ENCODE data around the gene LRRC2. TPM values are rescaled to one million over a fixed set of nuclear protein-coding genes. Genes with fewer than 3 reads are reported as not detected.
A peak's percentile ranks its signal among the peaks of the same experiment; 100 is the strongest.

LRRC2 gene
- total and polyA plus RNA-seq, 9 of the 15 experiments (the other 6 are each of a cell fraction or from before 2014, with no cell fraction given) = 0.01 to 0.04 (median 0.03) TPM; not detected in 5

- TF ChIP-seq, protein P1, sequence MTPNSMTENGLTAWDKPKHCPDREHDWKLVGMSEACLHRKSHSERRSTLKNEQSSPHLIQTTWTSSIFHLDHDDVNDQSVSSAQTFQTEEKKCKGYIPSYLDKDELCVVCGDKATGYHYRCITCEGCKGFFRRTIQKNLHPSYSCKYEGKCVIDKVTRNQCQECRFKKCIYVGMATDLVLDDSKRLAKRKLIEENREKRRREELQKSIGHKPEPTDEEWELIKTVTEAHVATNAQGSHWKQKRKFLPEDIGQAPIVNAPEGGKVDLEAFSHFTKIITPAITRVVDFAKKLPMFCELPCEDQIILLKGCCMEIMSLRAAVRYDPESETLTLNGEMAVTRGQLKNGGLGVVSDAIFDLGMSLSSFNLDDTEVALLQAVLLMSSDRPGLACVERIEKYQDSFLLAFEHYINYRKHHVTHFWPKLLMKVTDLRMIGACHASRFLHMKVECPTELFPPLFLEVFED (CRISPR knock-in tag; conservative IDR thresholded peaks at IDR 0.05) = no peak
- TF ChIP-seq PHTF2 (CRISPR knock-in tag; IDR thresholded peaks at IDR 0.05) (no peak), NEUROD1 (IDR thresholded peaks at IDR 0.05; ENCODE audit: borderline replicate concordance, low read depth, low read length, partially characterized antibody) (no peak), ZBTB7A (IDR thresholded peaks at IDR 0.05; ENCODE audit: borderline replicate concordance, control insufficient read depth, low read depth, low read length) (no peak), NCOA4 (IDR thresholded peaks at IDR 0.05; ENCODE audit: partially characterized antibody) (no peak), GABPA (tag; conservative IDR thresholded peaks at IDR 0.05; ENCODE audit: low read depth) (peak; percentile 21), ATF4 (CRISPR knock-in tag; IDR thresholded peaks at IDR 0.05) (peak; percentile 74; the same call in 1 of the 2 replicates), MIER1 (IDR thresholded peaks at IDR 0.05; ENCODE audit: low read depth) (no peak), ZNF449 (CRISPR knock-in tag; IDR thresholded peaks at IDR 0.05) (peak; percentile 51; the same call in 1 of the 2 replicates), FOXP4 (CRISPR knock-in tag; IDR thresholded peaks at IDR 0.05; ENCODE audit: borderline replicate concordance) (no peak), POLR3G (IDR thresholded peaks at IDR 0.05; ENCODE audit: extremely low read depth, insufficient read length, insufficient replicate concordance) (no peak), GATAD2B (IDR thresholded peaks at IDR 0.05; ENCODE audit: borderline replicate concordance) (no peak), MTA1 (IDR thresholded peaks at IDR 0.05; ENCODE audit: borderline replicate concordance) (no peak), KDM4B (IDR thresholded peaks at IDR 0.05; ENCODE audit: borderline replicate concordance in 2 of 2, low read depth in 1 of 2) (no peak), ELF4 (CRISPR knock-in tag; IDR thresholded peaks at IDR 0.05) (no peak), ESRRA (IDR thresholded peaks at IDR 0.05; ENCODE audit: borderline replicate concordance, low read depth) (no peak), ZNF263 (CRISPR knock-in tag; IDR thresholded peaks at IDR 0.05; ENCODE audit: borderline replicate concordance) (no peak), CEBPG (CRISPR knock-in tag; IDR thresholded peaks at IDR 0.05) (no peak), CEBPG (tag; conservative IDR thresholded peaks at IDR 0.05 in 1 of 2, IDR thresholded peaks at IDR 0.05 in 1 of 2) (peak; percentile 77 to 95)
Observed at GRCh38 chr3:46585799-46586693, 19.9 kb upstream of the LRRC2 start (continued).
